Measurements from ENCODE around the gene C2CD2. TPM values are rescaled to one million over a fixed set of nuclear protein-coding genes. Genes with fewer than 3 reads are reported as not detected.

Gene C2CD2
- total and polyA plus RNA-seq, 2 experiments from 2014 or later: 4.5 to 16.2 TPM

- no peak for TF ChIP-seq CTCF (conservative IDR thresholded peaks at IDR 0.05; ENCODE audit: low read depth in 2 of 2)
Measured at GRCh38 chr21:41970106-41970391, 16.2 kb upstream of the C2CD2 start (continued).

- H3K4me3 ChIP-seq: no peak overlapping the region
- no peaks in the 10 kb centered on the region for H3K79me2 ChIP-seq (replicated peaks; ENCODE audit: insufficient read depth)
- no peak overlapping the region for H3K4me2 ChIP-seq
- H3K4me3 Mint-ChIP-seq: no peak overlapping the region; the same call in 2 of the 3 replicates
- no peak overlapping the region for H2AFZ ChIP-seq
- no peaks in the 10 kb centered on the region for H3K9me2 ChIP-seq (ENCODE audit: insufficient read depth)
- peak overlapping the region; percentile 71; the same call in 1 of the 2 replicates for H3K27ac Mint-ChIP-seq
- ATAC-seq (no peak), DNase-seq (ENCODE audit: low spot score) (no peak)
- H3K27ac ChIP-seq (ENCODE audit: low read depth): no peak overlapping the region
- peaks cover 24% of the 10 kb centered on the region for H3K4me1 Mint-ChIP-seq
- H3K36me3 ChIP-seq (ENCODE audit: insufficient read depth): no peaks in the 10 kb centered on the region
- H3K9me3 Mint-ChIP-seq: no peaks in the 10 kb centered on the region
- peaks cover 12% of the 10 kb centered on the region for H3K27me3 Mint-ChIP-seq (ENCODE audit: insufficient read depth, low read depth, poor library complexity)
- H3K27me3 ChIP-seq (ENCODE audit: insufficient read depth): no peaks in the 10 kb centered on the region
- H3K36me3 Mint-ChIP-seq (ENCODE audit: low read depth): no peaks in the 10 kb centered on the region
- H3F3A ChIP-seq (replicated peaks; ENCODE audit: low read depth): no peaks in the 10 kb centered on the region
- no peaks in the 10 kb centered on the region for H4K20me1 ChIP-seq (replicated peaks; ENCODE audit: insufficient read depth)
- H3K4me1 ChIP-seq (ENCODE audit: insufficient read depth): no peaks in the 10 kb centered on the region
- no peak for TF ChIP-seq ZNF462 (CRISPR knock-in tag; IDR thresholded peaks at IDR 0.05)
- TF ChIP-seq JUNB (IDR thresholded peaks at IDR 0.05; ENCODE audit: unreplicated experiment): no peak
- no peak for TF ChIP-seq CREB1 (CRISPR knock-in tag; IDR thresholded peaks at IDR 0.05; ENCODE audit: low read depth)
- TF ChIP-seq REST (IDR thresholded peaks at IDR 0.05; ENCODE audit: unreplicated experiment): no peak
- TF ChIP-seq CTCF (conservative IDR thresholded peaks at IDR 0.05; ENCODE audit: low read depth in 2 of 2): no peak
- no peak for TF ChIP-seq EZH2 (IDR thresholded peaks at IDR 0.05; ENCODE audit: low read depth, unreplicated experiment)
- TF ChIP-seq POLR2AphosphoS5 (IDR thresholded peaks at IDR 0.05; ENCODE audit: low read depth): no peak
- no peak for TF ChIP-seq EZH2phosphoT487 (IDR thresholded peaks at IDR 0.05; ENCODE audit: unreplicated experiment)
- TF ChIP-seq STAT1 (IDR thresholded peaks at IDR 0.05; ENCODE audit: unreplicated experiment): no peak
- no peak for TF ChIP-seq ZNF114 (CRISPR knock-in tag; IDR thresholded peaks at IDR 0.05)
- no peak for TF ChIP-seq ETS1 (IDR thresholded peaks at IDR 0.05)
Measured at GRCh38 chr21:41967708-41968107, 13.9 kb upstream of the C2CD2 start.
